ENCODE data around the gene C1orf105. TPM values are rescaled to one million over a fixed set of nuclear protein-coding genes. Genes with fewer than 3 reads are reported as not detected.

The C1orf105 gene
- total and polyA plus RNA-seq, 2 of the 13 experiments (the other 11 are each of a cell fraction or from before 2014, with no cell fraction given): 0.15 to 0.45 TPM

DNA sequence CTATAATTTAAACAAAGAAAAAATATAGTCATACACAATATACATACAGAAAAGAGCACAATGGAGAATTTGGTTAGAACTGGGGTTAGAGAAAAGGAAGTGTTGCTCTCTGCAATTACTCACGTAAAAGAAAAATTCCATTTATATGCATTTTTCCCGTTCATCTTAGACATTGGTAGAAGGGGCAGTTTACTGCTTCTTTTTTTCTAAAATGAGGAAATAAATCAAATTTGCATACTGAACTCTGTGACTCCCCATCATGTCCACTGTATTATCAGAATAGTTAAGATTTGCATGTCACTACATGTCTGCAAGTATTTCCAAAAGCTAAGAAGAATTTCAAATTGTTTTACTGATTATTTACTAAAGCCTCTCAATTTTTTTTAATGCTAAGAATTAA is 44.1 kb upstream of the C1orf105 start (continued):
- TF ChIP-seq, protein P1, sequence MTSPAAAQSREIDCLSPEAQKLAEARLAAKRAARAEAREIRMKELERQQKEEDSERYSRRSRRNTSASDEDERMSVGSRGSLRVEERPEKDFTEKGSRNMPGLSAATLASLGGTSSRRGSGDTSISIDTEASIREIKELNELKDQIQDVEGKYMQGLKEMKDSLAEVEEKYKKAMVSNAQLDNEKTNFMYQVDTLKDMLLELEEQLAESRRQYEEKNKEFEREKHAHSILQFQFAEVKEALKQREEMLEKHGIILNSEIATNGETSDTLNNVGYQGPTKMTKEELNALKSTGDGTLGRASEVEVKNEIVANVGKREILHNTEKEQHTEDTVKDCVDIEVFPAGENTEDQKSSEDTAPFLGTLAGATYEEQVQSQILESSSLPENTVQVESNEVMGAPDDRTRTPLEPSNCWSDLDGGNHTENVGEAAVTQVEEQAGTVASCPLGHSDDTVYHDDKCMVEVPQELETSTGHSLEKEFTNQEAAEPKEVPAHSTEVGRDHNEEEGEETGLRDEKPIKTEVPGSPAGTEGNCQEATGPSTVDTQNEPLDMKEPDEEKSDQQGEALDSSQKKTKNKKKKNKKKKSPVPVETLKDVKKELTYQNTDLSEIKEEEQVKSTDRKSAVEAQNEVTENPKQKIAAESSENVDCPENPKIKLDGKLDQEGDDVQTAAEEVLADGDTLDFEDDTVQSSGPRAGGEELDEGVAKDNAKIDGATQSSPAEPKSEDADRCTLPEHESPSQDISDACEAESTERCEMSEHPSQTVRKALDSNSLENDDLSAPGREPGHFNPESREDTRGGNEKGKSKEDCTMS (CRISPR knock-in tag; conservative IDR thresholded peaks at IDR 0.05): no peak
- TF ChIP-seq, protein P2, sequence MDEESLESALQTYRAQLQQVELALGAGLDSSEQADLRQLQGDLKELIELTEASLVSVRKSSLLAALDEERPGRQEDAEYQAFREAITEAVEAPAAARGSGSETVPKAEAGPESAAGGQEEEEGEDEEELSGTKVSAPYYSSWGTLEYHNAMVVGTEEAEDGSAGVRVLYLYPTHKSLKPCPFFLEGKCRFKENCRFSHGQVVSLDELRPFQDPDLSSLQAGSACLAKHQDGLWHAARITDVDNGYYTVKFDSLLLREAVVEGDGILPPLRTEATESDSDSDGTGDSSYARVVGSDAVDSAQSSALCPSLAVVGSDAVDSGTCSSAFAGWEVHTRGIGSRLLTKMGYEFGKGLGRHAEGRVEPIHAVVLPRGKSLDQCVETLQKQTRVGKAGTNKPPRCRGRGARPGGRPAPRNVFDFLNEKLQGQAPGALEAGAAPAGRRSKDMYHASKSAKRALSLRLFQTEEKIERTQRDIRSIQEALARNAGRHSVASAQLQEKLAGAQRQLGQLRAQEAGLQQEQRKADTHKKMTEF (CRISPR knock-in tag; IDR thresholded peaks at IDR 0.05): no peak
- TF ChIP-seq ZFYVE20 (CRISPR knock-in tag; IDR thresholded peaks at IDR 0.05; ENCODE audit: borderline replicate concordance, low read depth): no peak
- no peak for TF ChIP-seq GABPA (IDR thresholded peaks at IDR 0.05; ENCODE audit: low read depth, low read length)
- TF ChIP-seq GABPA (CRISPR knock-in tag; IDR thresholded peaks at IDR 0.05; ENCODE audit: low read depth): no peak
- TF ChIP-seq, protein P3, sequence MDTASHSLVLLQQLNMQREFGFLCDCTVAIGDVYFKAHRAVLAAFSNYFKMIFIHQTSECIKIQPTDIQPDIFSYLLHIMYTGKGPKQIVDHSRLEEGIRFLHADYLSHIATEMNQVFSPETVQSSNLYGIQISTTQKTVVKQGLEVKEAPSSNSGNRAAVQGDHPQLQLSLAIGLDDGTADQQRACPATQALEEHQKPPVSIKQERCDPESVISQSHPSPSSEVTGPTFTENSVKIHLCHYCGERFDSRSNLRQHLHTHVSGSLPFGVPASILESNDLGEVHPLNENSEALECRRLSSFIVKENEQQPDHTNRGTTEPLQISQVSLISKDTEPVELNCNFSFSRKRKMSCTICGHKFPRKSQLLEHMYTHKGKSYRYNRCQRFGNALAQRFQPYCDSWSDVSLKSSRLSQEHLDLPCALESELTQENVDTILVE (CRISPR knock-in tag; IDR thresholded peaks at IDR 0.05): no peak
- TF ChIP-seq ZNF33A (CRISPR knock-in tag; IDR thresholded peaks at IDR 0.05; ENCODE audit: borderline replicate concordance): no peak
- no peak for TF ChIP-seq ZNF598 (CRISPR knock-in tag; IDR thresholded peaks at IDR 0.05; ENCODE audit: borderline replicate concordance)
- no peak for TF ChIP-seq ZNF468 (CRISPR knock-in tag; IDR thresholded peaks at IDR 0.05)

DNA sequence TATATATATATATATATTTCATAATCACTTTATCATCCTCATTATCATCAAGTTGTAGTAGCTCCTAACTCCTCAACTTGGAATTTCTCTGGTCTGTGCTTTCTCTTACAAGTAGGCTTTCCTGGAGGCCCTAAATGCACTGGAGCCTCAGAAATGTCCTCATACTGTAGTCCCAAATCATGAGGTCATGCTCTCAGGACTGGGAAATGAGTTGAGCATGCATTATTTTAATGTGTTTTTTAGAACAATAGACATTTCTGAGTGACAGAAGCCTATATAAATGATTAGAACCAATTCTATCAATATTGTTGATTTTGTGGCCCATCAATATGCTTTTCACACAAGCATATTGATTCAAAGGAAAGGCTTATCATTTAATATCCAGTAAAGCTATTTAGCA is 42.9 kb upstream of the C1orf105 start:
- Histone ChIP-seq H4K20me1 (ENCODE audit: insufficient read depth, low read length) (no peaks in the 10 kb centered on the region), H3K4me3 (replicated peaks in 1 of 3; ENCODE audit: insufficient read depth in 1 of 3, low read depth in 2 of 3, low read length in 3 of 3) (no peak overlapping the region), H3K4me2 (ENCODE audit: low read depth, low read length) (no peak overlapping the region), H3K79me2 (ENCODE audit: insufficient read depth, low read length) (no peaks in the 10 kb centered on the region), H3K4me1 (ENCODE audit: insufficient read depth, low read length) (no peaks in the 10 kb centered on the region), H3K27ac (ENCODE audit: extremely low read length, insufficient read depth, low read length) (no peak overlapping the region), H3K36me3 (replicated peaks in 1 of 2; ENCODE audit: control insufficient read depth in 1 of 2, insufficient read depth in 2 of 2, low read length in 2 of 2) (no peaks in the 10 kb centered on the region), H3K9ac (ENCODE audit: insufficient read depth, low read depth, low read length) (no peak overlapping the region), H2AFZ (ENCODE audit: low read length) (no peak overlapping the region), H3K9me3 (ENCODE audit: low read length) (no peaks in the 10 kb centered on the region), H3K27me3 (ENCODE audit: control insufficient read depth in 1 of 2, insufficient read depth in 2 of 2, low read length in 2 of 2) (no peaks in the 10 kb centered on the region)
- ChIA-PET CTCF (ENCODE audit: low intra/inter-chr PET ratio, low total read pairs) (no interaction called here), POLR2A (no interaction called here)
- FAIRE-seq (no peak), DNase-seq (ENCODE audit: low spot score) (no peak), ATAC-seq (no peak)
- intact Hi-C loops (cut with micrococcal nuclease; ENCODE audit: unreplicated experiment): no loop called here
- no TSS peak for BruUV-seq (replicated peaks)
- in situ Hi-C loops (cut with HindIII; ENCODE audit: extremely low pct_ligation_motif_present, low pct_unique_long_range_greater_than_20kb): no loop called here
- TF ChIP-seq ZNF776 (CRISPR knock-in tag; IDR thresholded peaks at IDR 0.05) (no peak), CBX2 (IDR thresholded peaks at IDR 0.05; ENCODE audit: low read depth, low read length) (no peak), CBX2 (CRISPR knock-in tag; IDR thresholded peaks at IDR 0.05; ENCODE audit: low read depth) (no peak), KDM6A (CRISPR knock-in tag; IDR thresholded peaks at IDR 0.05; ENCODE audit: low read depth) (no peak), NR3C1 (CRISPR knock-in tag; IDR thresholded peaks at IDR 0.05) (no peak), ZNF777 (CRISPR knock-in tag; IDR thresholded peaks at IDR 0.05) (no peak), ZKSCAN5 (CRISPR knock-in tag; IDR thresholded peaks at IDR 0.05) (no peak), ZBTB3 (CRISPR knock-in tag; IDR thresholded peaks at IDR 0.05; ENCODE audit: borderline replicate concordance, low read depth) (no peak), TAF15 (IDR thresholded peaks at IDR 0.05; ENCODE audit: low read depth, low read length, poor library complexity, severe bottlenecking) (no peak), SAP130 (CRISPR knock-in tag; IDR thresholded peaks at IDR 0.05; ENCODE audit: low read depth) (no peak), AGO1 (IDR thresholded peaks at IDR 0.05; ENCODE audit: low read depth, low read length, poor library complexity, severe bottlenecking) (no peak), RCOR2 (CRISPR knock-in tag; IDR thresholded peaks at IDR 0.05) (no peak), ZNF550 (CRISPR knock-in tag; IDR thresholded peaks at IDR 0.05; ENCODE audit: borderline replicate concordance) (no peak), ZNF891 (CRISPR knock-in tag; IDR thresholded peaks at IDR 0.05) (no peak)

Data from HepG2 (cell line).